HCT116 (cell line): ENCODE data around the gene ZNF223.

Experiments
- CTCF ChIP-seq, 3 experiments: fragments of 200-600 bp in 1 of 3; sonication (generic) in 1 of 3; IDR thresholded peaks in 2 of 3; conservative IDR thresholded peaks in 1 of 3; 2 replicates each; pipeline ENCODE4 v1.5.1; 2012 to 2017; ENCODE audit warnings: low read depth in 2 of 3, low read length in 2 of 3, antibody characterized with exemption in 1 of 3, borderline replicate concordance in 1 of 3, control low read depth in 1 of 3, mild to moderate bottlenecking in 1 of 3, mixed read lengths in 1 of 3, mixed run types in 1 of 3, moderate library complexity in 1 of 3; ENCODE audit not compliant: insufficient read depth in 1 of 3
- POLR2A ChIP-seq: IDR thresholded peaks from 2 replicates; pipeline ENCODE4 v1.7.0; 2011; ENCODE audit warnings: borderline replicate concordance; ENCODE audit not compliant: insufficient read depth, insufficient read length; ENCODE audit errors: extremely low read depth

- TF ChIP-seq POLR2A (no peak), CTCF (IDR thresholded peaks at IDR 0.05 in 2 of 3, conservative IDR thresholded peaks at IDR 0.05 in 1 of 3; ENCODE audit: borderline replicate concordance in 1 of 3, insufficient read depth in 1 of 3, low read depth in 2 of 3, low read length in 2 of 3) (no peak)
Measured at GRCh38 chr19:44032001-44032610, 19.7 kb upstream of the ZNF223 start.
